Stimulated activated CD8-positive, alpha-beta memory T cell treated with anti-CD3 and anti-CD28 coated beads, Interleukin-15, amount 100 ng/mL, for 48 hours (primary cell): ENCODE results near the gene ZNF212.

Experiments used
- DNase-seq, 2 donors: peaks; one replicate each; pipeline ENCODE4 v3.0.0-alpha.2; 2020; ENCODE audit warnings: low read depth in 2 of 2

ZNF212 gene

DNA sequence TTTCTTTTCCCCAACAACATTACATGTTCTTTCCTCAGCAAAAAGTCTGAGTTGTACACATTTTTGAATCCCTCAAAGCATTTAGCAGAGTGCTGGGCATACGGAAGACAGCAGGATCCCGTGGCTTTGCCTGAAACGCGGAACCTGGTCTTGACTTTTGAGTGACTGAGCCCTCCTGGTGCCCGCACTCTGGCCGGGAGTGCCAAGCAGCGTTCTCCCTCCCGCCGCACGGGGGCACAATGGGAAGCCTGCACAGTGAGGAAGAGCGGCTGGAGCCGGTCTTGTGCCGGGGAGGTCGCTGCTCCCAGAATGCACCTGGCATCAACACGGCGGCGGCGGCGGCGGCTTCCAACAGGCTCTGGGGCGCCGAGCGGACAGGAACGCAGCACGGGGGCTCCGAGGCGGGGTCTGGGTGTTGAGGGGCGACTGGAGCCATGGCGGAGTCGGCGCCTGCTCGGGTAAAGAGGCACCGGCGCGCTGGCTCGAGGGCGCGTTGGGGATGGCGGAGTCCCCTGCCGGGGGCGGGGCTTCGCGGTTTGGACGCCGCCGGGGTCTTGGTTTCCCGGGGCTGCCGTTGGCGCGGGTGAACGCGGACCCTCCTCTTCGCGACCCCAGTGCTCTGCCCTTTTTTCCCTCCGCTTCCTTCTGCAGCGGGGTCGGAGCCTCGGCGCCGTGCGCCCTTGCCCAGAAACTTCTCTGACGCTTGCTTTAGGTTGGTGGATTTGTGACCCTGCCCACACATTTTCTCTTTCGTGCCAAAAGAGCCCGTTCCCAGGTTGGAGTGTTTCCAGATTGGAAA lies at the start of gene ZNF212:
ZNF212 (plus strand) TSS at position 307 of the 799 bp plus-strand sequence; CDS start at position 435, 128 bp downstream.
- peak; percentile 86 to 87 for DNase-seq

DNA sequence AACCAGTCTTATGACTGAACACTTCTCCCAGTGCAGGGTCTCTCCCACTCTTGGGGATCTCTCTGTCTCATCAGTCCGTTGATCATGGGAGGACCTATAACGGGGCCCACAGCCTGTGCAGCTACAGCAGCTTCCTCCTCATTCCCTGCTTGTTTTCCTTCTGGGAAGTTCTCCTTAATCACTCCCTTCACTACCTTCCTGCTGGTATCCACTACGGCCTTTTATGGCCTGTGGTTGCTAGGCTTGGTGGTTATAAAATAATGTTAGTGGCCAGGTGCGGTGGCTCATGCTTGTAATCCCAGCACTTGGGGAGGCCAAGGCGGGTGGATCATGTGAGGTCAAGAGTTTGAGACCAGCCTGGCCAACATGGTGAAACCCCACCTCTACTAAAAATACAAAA lies 47.6 kb upstream of the ZNF212 start:
- no peak for DNase-seq

DNA sequence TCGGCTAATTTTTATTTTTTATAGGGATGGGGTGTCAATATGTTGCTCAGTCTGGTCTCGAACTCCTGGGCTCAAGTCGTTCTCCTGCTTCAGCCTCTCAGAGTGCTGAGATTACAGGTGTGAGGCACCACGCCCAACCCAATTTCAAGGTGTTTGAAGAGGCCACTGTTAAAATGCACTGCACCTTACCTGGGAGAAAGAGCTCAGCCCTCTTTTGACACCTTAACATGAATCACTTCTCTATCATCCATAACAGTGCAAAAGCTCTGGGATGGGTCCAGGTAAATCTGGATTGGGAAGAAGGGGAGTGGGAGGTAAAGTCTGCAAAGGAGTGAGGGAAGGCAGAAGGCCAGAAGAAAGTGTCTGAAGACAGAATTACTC lies 44.7 kb upstream of the ZNF212 start:
- DNase-seq = no peak

DNA sequence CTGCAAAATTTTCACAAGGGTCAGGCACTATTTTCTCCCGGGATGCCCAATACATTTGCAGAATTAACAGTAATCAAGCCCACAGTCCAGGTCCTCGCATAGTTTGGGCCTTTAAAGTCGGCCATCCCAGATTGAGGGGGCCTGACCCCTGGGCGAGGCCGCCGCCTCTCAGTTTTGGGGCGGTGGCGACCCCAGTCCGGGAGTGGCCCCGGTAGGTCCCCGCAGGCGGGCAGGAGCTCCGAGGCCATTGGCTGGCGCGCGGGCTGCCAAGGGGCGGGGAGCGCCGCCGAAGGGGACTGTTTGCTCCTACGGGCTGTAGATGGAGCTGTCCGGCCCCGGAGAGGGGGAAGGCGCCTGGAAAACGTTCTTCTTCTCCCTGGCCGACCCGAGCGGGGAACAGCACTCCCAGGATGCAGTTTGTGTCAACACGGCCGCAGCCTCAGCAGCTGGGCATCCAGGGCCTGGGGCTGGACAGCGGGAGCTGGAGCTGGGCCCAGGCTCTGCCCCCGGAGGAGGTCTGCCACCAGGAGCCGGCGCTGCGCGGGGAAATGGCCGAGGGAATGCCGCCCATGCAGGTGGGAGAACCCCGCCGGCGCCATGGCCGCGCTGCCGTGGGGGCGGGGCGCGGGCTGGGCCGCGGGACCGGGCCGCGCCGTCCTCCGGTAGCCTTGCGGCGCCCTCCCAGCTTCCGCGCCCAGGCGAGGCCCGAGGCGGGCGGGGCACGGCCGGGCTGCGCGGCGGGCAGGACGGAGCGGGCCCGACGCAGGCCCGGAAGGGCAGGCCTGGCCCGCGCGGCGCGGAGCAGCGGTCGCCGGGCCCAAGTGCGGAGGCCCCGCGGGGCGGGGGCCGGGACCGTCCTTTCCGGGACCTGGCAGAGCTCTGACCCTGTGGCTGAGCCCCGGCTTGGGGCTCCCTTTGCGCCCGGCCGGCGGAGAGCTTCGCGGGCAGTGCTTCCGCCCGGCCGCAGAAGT lies 44.0 kb upstream of the ZNF212 start, which contains the start of gene ZNF282:
ZNF282 (plus strand) TSS at position 367 of the 971 bp plus-strand sequence; CDS start at position 411, 44 bp downstream.
- DNase-seq = peak; percentile 77 to 79

DNA sequence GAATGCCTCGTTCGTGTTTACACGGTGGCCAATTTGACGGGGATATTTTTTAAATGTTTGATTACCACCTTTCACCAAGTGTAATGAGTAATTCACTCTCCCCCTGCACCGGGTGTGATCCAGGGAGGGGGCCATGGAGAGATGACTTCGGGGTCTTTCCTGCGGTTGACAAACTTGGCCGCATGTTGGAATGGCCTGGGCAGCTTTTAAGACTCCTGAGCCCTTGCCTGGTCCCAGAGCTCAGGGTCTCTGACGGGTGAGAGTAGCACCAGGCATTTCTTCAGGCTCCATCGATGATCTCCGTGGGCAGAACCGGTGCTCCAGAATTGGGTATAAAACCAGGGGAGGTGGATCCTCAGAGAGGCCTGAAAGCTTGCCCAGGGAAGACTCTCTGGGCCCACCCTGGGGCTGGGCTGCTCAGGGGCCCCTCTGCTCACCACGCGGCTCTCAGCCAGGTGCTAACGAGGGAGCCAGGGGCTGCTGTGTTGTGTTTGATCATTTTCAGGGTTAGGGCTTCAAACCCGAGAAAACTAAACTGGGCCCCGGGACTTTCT lies 43.2 kb upstream of the ZNF212 start:
- no peak for DNase-seq

DNA sequence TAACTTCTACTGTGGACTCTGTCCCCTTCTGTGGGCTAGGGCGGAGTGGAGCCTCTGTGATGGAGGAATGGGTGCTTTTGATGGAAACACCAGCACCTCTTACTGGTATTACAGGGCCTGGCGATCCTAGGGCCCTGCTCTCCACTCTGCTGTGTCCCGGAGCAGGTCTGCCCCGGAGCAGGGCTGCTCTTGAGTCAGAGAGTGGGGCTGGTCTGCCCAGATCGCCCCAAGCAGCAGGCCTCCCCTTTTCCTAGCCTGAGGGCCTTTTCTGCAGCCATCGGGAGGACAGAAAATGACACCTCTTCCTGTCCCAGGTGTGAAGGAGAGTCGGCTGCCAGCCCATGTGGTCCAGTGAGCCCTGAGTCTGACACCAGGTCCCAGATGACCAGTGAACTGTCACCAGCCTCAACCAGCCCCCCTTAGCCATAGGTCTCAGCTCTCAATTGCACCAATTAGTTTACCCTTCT lies 42.7 kb upstream of the ZNF212 start:
- DNase-seq = no peak

DNA sequence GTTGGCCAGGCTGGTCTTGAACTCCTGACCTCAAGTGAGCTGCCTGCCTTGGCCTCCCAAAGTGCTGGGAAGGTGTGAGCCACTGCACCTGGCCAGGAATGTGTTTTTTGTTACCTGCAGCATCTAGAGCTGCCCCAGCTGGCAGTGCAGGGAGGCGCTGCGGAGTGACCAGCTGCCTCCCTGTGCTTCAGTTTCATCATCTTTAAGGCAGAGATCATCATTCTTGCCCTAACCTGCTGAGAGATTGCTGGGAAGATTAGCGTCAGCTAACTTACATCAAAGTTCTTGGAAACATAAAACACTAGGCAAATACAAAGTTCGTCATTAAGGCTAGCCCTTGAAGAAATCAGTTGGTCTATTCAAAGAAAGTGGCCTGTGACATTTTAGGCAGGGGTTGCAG lies 41.8 kb upstream of the ZNF212 start:
- DNase-seq = no peak

DNA sequence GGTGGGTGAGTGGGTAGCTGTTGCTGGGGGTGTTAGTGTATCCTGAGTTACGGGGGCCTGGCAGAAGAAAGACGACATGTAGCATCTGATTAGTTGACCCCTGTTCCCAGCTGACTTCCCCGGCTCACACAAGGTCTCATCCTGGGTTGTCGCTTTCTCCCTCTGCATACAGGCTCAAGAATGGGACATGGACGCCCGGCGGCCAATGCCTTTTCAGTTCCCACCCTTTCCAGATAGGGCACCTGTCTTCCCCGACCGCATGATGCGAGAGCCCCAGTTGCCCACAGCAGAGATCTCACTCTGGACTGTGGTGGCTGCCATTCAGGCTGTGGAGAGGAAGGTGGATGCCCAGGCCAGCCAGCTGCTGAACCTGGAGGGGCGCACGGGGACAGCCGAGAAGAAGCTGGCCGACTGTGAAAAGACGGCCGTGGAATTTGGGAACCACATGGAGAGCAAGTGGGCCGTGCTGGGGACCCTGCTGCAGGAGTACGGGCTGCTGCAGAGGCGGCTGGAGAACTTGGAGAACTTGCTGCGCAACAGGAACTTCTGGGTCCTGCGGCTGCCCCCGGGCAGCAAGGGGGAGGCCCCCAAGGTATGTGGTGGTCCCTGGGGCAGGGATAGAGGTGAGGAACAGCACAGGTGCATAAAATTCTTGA lies 41.2 kb upstream of the ZNF212 start:
- no peak for DNase-seq

DNA sequence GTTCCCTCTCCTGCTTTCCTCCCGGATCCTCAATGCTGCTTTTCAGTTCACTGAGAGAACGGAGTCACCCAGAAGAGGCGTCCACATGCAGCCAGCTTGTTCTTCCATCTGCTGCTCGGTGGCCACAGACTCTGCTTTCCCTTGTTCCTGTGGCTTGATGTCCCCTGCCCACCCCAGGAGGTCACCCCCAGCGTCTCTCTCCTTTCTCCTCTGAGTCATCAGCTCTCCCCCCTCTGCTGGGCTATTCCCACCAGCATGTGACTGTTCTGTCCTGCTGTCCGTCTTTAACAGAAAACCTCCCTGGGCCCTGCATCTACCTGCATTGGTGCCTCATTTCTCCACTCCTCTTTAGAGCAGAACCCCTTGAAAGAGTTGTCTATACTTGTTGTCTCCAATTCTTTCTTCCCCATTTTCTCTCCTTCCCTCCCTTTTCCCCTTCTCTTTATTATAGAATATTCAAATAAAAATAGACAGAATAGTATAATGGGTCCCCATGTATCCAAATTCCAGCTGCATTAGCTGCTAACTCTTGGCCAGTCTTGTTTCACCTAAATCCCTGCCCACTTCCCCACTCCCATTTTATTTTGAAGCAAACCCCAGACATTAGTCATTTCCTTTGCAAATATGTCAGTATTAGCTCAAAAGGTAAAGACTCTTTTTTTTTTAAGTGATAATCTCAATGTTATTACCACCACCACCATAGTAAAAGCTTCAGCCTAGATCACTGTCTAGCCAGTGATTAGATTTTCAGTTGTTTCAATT lies 40.0 kb upstream of the ZNF212 start:
- no peak for DNase-seq

DNA sequence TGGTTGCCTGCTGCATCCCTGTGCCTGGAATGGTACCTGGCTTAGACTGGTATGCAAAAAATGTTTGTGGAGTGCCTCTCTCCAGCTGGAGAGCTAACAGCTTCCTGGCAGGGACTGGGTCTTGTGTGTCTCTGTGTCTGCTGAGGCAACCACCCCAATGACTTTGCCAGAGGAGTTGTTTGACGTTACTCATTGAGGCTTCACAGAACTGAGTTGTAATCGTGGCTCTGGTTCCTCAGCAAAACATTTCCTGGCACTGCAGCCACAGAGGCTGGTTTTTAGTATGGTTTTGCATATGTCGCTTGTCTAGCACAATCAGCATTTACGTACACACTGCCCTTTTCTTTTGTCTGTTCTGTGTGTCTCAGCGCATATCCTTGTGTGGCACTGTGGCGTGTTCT lies 36.6 kb upstream of the ZNF212 start:
- peak in 1 of 2 donors; percentile 38 for DNase-seq

DNA sequence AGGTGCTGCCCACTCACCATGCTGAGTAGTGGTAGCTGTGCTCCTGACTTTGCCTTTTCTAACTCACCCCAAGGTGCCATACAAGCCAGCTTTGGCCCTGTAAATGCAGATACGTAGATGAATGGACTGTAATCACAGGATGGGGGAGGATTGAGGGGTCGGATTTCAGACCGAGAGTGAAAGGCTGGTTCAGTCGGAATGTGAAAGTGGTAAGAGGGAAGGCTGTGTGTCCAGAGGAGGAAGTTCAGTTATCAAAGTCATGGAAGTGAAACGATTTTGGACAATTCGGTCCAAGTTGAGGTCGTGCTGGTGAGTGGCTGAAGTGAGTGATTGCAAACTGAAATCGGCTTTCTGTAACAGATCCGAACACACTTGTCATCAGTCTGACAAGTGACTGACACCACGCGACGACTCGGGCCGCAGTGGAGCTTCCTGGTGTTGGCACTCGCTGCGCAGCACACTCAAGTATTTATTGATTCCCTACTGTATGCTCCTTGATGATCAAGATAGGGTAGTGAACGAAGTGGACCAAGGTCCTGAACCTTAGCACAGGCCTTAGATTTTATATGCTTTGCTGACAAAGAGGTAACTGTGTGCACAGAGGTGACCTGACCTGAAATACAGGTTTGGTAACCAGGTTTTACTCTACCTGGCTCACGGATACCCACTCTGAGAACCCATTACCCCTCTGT lies 33.6 kb upstream of the ZNF212 start:
- no peak for DNase-seq

DNA sequence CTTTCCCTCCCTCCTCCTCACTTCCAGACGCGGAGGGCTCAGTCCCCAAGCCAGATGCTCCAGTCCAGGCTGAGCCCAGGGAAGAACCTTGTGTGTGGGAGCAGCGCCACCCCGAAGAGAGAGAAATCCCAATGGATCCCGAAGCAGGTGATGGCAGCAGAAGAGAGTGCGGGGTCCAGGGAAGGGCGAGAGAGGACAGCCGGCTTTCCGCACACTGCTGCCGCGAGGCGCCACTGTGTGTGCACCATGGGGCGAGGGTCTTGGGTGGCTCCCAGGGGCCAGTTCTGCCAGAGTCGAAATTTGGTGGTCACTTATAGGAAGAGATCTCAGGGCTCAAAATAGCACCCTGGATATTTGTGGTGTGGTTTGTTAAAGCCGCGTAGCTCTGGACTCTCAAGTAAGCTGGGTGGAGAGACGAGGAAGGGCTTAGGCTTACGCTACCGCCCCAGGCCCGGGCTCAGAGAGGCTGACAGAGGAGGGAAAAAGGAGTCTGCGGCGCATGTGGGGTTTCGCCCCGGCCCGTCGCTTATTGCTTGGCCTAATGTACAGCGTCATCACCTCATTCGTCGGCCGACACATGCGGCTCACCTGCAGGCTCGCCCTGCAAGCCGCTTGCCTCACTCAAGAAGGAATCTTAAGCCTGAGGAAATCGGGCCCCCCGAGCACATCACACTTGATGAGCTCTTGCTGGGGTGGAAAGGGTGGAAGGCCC lies 32.0 kb upstream of the ZNF212 start:
- DNase-seq = no peak

DNA sequence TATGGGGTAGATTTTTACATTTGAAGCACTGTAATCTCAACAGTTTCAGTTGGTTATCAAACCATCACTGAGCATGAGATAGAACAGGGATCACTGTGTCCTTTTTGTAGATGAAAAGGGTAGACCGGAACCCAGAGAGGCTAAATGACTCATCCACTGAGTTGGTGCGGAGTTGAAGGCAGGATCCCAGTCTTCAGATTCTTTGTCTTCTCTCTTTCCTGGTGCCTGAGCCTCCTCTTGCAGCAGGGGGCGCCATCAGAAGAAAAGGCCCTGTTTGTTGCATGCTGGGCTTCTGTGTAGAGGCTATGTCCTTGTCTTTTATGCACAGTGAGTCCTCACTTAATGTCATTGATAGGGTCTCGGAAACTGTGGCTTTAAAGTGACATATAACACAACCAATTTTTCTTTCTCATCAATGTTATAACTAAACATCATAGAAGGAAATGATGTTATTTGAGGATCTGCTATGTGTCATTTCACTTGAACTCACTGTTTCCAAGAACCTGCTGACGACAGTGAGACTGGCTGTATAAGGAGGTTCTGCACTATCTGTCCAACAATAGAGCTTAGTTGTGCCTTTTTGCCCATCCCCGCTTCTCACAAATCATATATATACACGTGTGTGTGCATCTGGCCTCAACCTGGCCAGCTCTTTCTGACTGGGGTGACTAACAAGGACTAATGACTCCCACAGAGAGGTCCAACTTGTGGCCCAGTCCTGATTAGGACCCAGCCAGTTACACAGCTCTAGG lies 29.8 kb upstream of the ZNF212 start:
- peak; percentile 73 to 84 for DNase-seq

DNA sequence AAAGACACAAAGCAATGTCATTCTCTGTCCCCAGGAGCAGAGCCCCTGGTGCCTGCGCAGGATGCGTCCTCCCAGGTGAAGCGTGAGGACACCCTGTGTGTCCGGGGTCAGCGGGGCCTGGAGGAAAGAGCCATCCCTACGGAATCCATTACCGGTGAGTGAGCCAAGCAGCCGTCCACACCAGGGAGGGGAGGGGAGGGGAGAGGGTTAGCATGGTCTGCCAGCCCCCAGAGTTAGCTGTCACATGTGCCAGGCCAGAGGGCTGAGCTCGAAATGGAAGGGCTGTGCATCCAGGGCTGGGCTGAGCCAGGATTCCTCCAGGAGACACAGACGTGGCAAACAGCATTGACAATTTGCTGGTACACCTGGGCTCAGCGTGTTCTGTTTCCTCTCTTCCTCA lies 28.9 kb upstream of the ZNF212 start:
- DNase-seq = no peak

DNA sequence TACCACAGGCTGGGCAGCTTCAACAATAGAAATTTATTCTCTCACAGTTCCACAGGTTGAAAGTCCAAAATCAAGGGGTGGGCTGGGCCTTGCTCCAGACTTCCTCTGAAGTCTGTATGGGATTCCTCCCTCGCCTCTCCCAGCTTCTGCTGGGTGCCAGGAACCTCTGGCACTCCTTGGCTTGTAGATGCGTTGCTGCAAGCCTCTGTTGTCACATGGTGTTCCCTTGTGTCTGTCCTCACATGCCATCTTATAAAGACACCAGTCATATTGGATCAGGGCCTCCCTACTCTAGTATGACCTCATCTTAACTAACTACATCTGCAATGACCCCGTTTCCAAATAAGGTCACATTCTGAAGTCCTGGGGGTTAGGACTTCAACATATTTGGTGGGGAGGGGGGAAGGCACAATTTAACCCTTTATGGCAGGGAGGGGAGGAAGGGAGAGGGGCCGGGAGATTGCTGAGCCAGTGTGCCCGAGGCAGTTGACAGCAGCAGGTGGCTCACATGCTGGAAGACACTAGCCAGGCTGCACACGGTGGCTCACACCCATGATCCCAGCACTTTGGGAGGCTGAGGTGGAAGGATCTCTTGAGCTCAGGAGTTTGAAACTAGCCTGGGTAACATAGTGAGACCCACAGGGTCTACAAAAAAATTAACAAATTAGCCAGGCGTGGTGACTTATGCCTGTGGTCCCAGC lies 25.3 kb upstream of the ZNF212 start:
- no peak for DNase-seq

DNA sequence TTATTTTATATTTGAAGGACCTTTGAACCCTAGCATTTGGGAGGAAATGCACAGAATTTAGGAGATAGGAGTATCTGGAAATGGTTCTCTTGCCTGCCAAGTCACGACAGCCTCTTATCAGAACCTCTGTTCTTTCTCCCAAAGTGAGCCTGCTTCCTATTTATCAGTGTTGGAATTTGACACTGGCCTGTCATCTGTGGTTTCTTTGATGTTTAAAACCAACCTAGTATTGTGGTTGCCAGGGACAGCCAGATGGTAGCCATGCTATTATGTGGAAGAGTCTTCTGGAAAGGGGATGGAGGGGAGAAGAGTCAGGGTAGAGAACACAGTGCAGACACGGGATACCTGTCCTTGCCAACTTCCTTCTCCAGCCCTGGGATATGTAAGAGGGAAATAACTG lies 23.0 kb upstream of the ZNF212 start:
- no peak for DNase-seq

DNA sequence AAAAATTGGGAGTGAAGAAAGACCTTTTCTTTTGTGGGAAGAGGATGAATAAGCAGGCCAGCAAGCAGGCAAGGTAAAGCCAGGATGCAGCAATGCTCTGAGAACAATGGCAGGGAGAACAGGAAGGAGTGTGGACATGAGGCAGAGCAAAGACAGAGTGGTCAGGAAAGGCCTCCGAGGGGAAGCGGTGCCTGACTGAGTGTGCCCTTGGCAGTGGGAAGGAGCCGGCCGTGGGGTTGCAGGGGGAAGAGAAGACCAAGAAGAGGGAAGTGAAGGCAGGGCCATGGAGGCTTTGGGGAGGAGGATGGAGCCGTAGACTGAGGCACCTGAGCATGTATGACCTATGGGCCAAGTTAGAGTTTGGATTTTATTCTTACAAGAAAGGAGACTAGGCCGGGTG lies 21.9 kb upstream of the ZNF212 start:
- DNase-seq = no peak
